HG03469 (cell line): ENCODE results near the gene IFI27L2.
"Not testable (repeated sequence)": the region's sequence is repeated elsewhere in the genome, so short reads cannot be mapped to it uniquely, and the experiment has no call there.

ENCODE experiments used
- ATAC-seq: cut with Tn5 transposase; IDR thresholded peaks from one replicate; pipeline ENCODE4 v1.9.1; 2021; ENCODE audit warnings: mild to moderate bottlenecking, moderate library complexity, moderate number of reproducible peaks; ENCODE audit not compliant: unreplicated experiment

IFI27L2 gene

GRCh38 chr14:94129111-94129757, at the start of gene IFI27L2:
IFI27L2 (minus strand) TSS chr14:94129604; CDS start chr14:94129564, 40 bp downstream.
- peak; percentile 71 for ATAC-seq

- no peak for ATAC-seq
Measured at GRCh38 chr14:94177806-94178205, 48.4 kb upstream of the IFI27L2 start.

GRCh38 chr14:94176808-94177207, 47.4 kb upstream of the IFI27L2 start:
- ATAC-seq = no peak

GRCh38 chr14:94175747-94176146, 46.3 kb upstream of the IFI27L2 start:
- no peak for ATAC-seq

- no peak for ATAC-seq
Measured at GRCh38 chr14:94175011-94175745, 45.8 kb upstream of the IFI27L2 start.

GRCh38 chr14:94174604-94175010, 45.2 kb upstream of the IFI27L2 start:
- peak; percentile 16 for ATAC-seq

- ATAC-seq = peak; percentile 36
Measured at GRCh38 chr14:94173885-94174603, 44.6 kb upstream of the IFI27L2 start, which contains the start of gene PPP4R4. PPP4R4 (plus strand) TSS chr14:94174322; CDS start chr14:94174466, 144 bp downstream.

- ATAC-seq = no peak
Measured at GRCh38 chr14:94173471-94173884, 44.1 kb upstream of the IFI27L2 start.

- ATAC-seq = no peak
Measured at GRCh38 chr14:94172545-94172944, 43.1 kb upstream of the IFI27L2 start.

- ATAC-seq = no peak
Measured at GRCh38 chr14:94171208-94171607, 41.8 kb upstream of the IFI27L2 start.

GRCh38 chr14:94170136-94170535, 40.7 kb upstream of the IFI27L2 start:
- ATAC-seq = no peak

- no peak for ATAC-seq
Measured at GRCh38 chr14:94165744-94166143, 36.3 kb upstream of the IFI27L2 start.

- no peak for ATAC-seq
Measured at GRCh38 chr14:94164685-94165431, 35.5 kb upstream of the IFI27L2 start.

GRCh38 chr14:94163796-94164195, 34.4 kb upstream of the IFI27L2 start:
- ATAC-seq = no peak

GRCh38 chr14:94162466-94162865, 33.1 kb upstream of the IFI27L2 start:
- ATAC-seq = no peak

GRCh38 chr14:94161981-94162380, 32.6 kb upstream of the IFI27L2 start:
- no peak for ATAC-seq

- ATAC-seq = no peak
Measured at GRCh38 chr14:94161058-94161457, 31.7 kb upstream of the IFI27L2 start.

GRCh38 chr14:94158239-94158883, 29.0 kb upstream of the IFI27L2 start:
- ATAC-seq = no peak

GRCh38 chr14:94157197-94157596, 27.8 kb upstream of the IFI27L2 start:
- ATAC-seq = no peak

- not testable (repeated sequence) for ATAC-seq
Measured at GRCh38 chr14:94156143-94156542, 26.7 kb upstream of the IFI27L2 start.
